CD4-positive, alpha-beta T cell treated with Interleukin-1 beta for 1 hour (primary cell): ENCODE results near the gene SNX12.

Experiments
- DNase-seq, 2 donors: peaks; one replicate each; pipeline ENCODE4 v3.0.0-alpha.2; 2020 to 2022

The SNX12 gene

GRCh38 chrX:71068044-71068918 is at the start of gene SNX12:
TSS of gene SNX12 (minus strand) at chrX:71068334. CDS start at chrX:71068306, 28 bp downstream.
- DNase-seq: peak; percentile 93 to 94

- DNase-seq: no peak
These were observed 49.2 kb upstream of the SNX12 start for GRCh38 chrX:71117358-71117757.

- peak; percentile 39 to 54 for DNase-seq
These were observed 43.8 kb upstream of the SNX12 start for GRCh38 chrX:71111921-71112431.

- DNase-seq: peak; percentile 91
These were observed 43.2 kb upstream of the SNX12 start, which contains the start of gene IL2RG for GRCh38 chrX:71111141-71111843. TSS of gene IL2RG (minus strand) at chrX:71111577. CDS start at chrX:71111539, 38 bp downstream.

GRCh38 chrX:71109051-71109450 is 40.9 kb upstream of the SNX12 start:
- DNase-seq: no peak

- DNase-seq: peak; percentile 40 to 52
These were observed 39.7 kb upstream of the SNX12 start for GRCh38 chrX:71107762-71108360.

- no peak for DNase-seq
These were observed 39.1 kb upstream of the SNX12 start for GRCh38 chrX:71107245-71107644.

GRCh38 chrX:71106427-71106826 is 38.3 kb upstream of the SNX12 start, which contains the start of gene CXorf65:
TSS of gene CXorf65 (minus strand) at chrX:71106740. CDS start at chrX:71106556, 184 bp downstream.
- DNase-seq: peak; percentile 37 to 55

GRCh38 chrX:71105628-71106027 is 37.5 kb upstream of the SNX12 start:
- no peak for DNase-seq

GRCh38 chrX:71103110-71103983 is 35.2 kb upstream of the SNX12 start:
- peak; percentile 62 to 71 for DNase-seq

GRCh38 chrX:71102292-71102691 is 34.2 kb upstream of the SNX12 start:
- no peak for DNase-seq

GRCh38 chrX:71100581-71101505 is 32.7 kb upstream of the SNX12 start:
- no peak for DNase-seq

GRCh38 chrX:71099736-71100135 is 31.6 kb upstream of the SNX12 start:
- no peak for DNase-seq

- no peak for DNase-seq
These were observed 30.9 kb upstream of the SNX12 start for GRCh38 chrX:71098951-71099506.

GRCh38 chrX:71098302-71098701 is 30.2 kb upstream of the SNX12 start:
- peak; percentile 80 to 84 for DNase-seq

GRCh38 chrX:71096760-71097032 is 28.6 kb upstream of the SNX12 start:
- no peak for DNase-seq

- peak in 1 of 2 donors; percentile 79 for DNase-seq
These were observed 28.0 kb upstream of the SNX12 start for GRCh38 chrX:71095981-71096759.

- peak; percentile 91 to 93 for DNase-seq
These were observed 27.4 kb upstream of the SNX12 start, which contains the start of gene FOXO4 for GRCh38 chrX:71095555-71095980. TSS of gene FOXO4 (plus strand) at chrX:71095851. CDS start at chrX:71096529, 678 bp downstream.

- no peak for DNase-seq
These were observed 26.9 kb upstream of the SNX12 start for GRCh38 chrX:71095033-71095432.

GRCh38 chrX:71091263-71091662 is 23.1 kb upstream of the SNX12 start:
- DNase-seq: no peak
